GM12878 (cell line): ENCODE measurements around the gene HOOK1. TPM values are rescaled to one million over a fixed set of nuclear protein-coding genes. Genes with fewer than 3 reads are reported as not detected.

Experiments
- ATAC-seq: fragments of 200-7000 bp; cut with Tn5 transposase; 3 replicates; pipeline ENCODE4 v1.9.1; 2020; ENCODE audit warnings: mild to moderate bottlenecking, moderate library complexity
- BruUV-seq: library from RNA; stranded (reverse); fragments of 400-500 nt; replicated peaks from 2 replicates; lab custom pipeline; 2021; lab: Mats Ljungman, UMichigan
- CTCF ChIA-PET: fragments of 300-600 bp; sonication (Branson Sonifier 250); formaldehyde crosslinking; extraction: SDS; loops from one replicate; lab custom pipeline; 2021; ENCODE audit warnings: inconsistent platforms; lab: Yijun Ruan, JAX
- POLR2A ChIA-PET: fragments of 350-600 bp; formaldehyde crosslinking; extraction: SDS; loops from one replicate; lab custom pipeline; 2021; ENCODE audit warnings: inconsistent platforms; lab: Charles Lee
- RAD21 ChIA-PET: fragments of 300-600 bp; sonication (Branson Sonifier 250); formaldehyde crosslinking; loops from one replicate; lab custom pipeline; 2023; ENCODE audit warnings: antibody characterized with exemption; ENCODE audit not compliant: unreplicated experiment; lab: Charles Lee
- SMC1A ChIA-PET: fragments of 300-600 bp; sonication (Branson Sonifier 250); formaldehyde crosslinking; loops from one replicate; lab custom pipeline; 2023; ENCODE audit not compliant: unreplicated experiment, uncharacterized antibody; lab: Charles Lee
- DNase-seq: peaks from one replicate; pipeline ENCODE4 v3.0.0-alpha.2; 2011; ENCODE audit warnings: low read depth, low spot score
- FAIRE-seq: peaks from 3 replicates; lab custom pipeline; 2011; peaks lifted over from hg19 to GRCh38; lab: Jason Lieb, UNC
- H2AFZ ChIP-seq: 2 replicates; pipeline ENCODE4 v1.6.0; 2011; ENCODE audit warnings: low read depth, low read length, control low read depth; ENCODE audit not compliant: control insufficient read depth
- H3K27ac ChIP-seq: 2 replicates; pipeline ENCODE4 v1.5.1; 2011; ENCODE audit warnings: control low read depth; ENCODE audit not compliant: control insufficient read depth, insufficient read depth
- H3K27me3 ChIP-seq, 2 experiments: replicated peaks in 1 of 2; 2 replicates each; pipeline versions ENCODE4 v1.6.0 to v1.6.1; 2011; ENCODE audit warnings: low read length in 1 of 2; ENCODE audit not compliant: control insufficient read depth in 2 of 2, insufficient read depth in 2 of 2
- H3K36me3 ChIP-seq, 2 experiments: 2 replicates each; pipeline ENCODE4 v1.5.1; 2011; ENCODE audit warnings: low read length in 1 of 2; ENCODE audit not compliant: control insufficient read depth in 2 of 2, insufficient read depth in 2 of 2
- H3K4me1 ChIP-seq: 2 replicates; pipeline ENCODE4 v1.6.1; 2011; ENCODE audit warnings: mild to moderate bottlenecking, low read length, moderate library complexity, mixed read lengths; ENCODE audit not compliant: control insufficient read depth, insufficient read depth
- H3K4me2 ChIP-seq: 2 replicates; pipeline ENCODE4 v1.6.0; 2011; ENCODE audit warnings: control low read depth; ENCODE audit not compliant: control insufficient read depth, insufficient read depth
- H3K4me3 ChIP-seq: fragments of 200-600 bp; sonication (generic); 2 replicates; pipeline ENCODE4 v1.5.1; 2016
- H3K79me2 ChIP-seq: 2 replicates; pipeline ENCODE4 v1.6.0; 2011; ENCODE audit warnings: low read length; ENCODE audit not compliant: control insufficient read depth, insufficient read depth
- H3K9ac ChIP-seq: 2 replicates; pipeline ENCODE4 v1.8.0; 2011; ENCODE audit warnings: low read length, control low read depth, mixed read lengths; ENCODE audit not compliant: control insufficient read depth, insufficient read depth
- H3K9me3 ChIP-seq: replicated peaks from 3 replicates; pipeline ENCODE4 v1.5.1; 2011; ENCODE audit warnings: mild to moderate bottlenecking, low read length; ENCODE audit not compliant: control insufficient read depth, insufficient read depth
- H4K20me1 ChIP-seq: 2 replicates; pipeline ENCODE4 v1.6.0; 2011; ENCODE audit not compliant: control insufficient read depth, insufficient read depth
- CEBPB ChIP-seq, 2 experiments: fragments of 150-350 bp in 1 of 2; IDR thresholded peaks; 2 replicates each; pipeline ENCODE4 v1.6.1; 2012 to 2014; ENCODE audit warnings: low read depth in 2 of 2, low read length in 2 of 2, borderline replicate concordance in 1 of 2, inconsistent platforms in 1 of 2
- GATAD2B ChIP-seq: fragments of 450-650 bp; conservative IDR thresholded peaks from 2 replicates; pipeline ENCODE4 v1.6.1; 2017; ENCODE audit warnings: low read depth, mild to moderate bottlenecking, moderate library complexity
- HCFC1 ChIP-seq: fragments of 150-350 bp; IDR thresholded peaks from 2 replicates; pipeline ENCODE4 v1.6.1; 2014; ENCODE audit warnings: low read length
- IRF4 ChIP-seq: IDR thresholded peaks from 2 replicates; pipeline ENCODE4 v1.6.1; 2011; ENCODE audit warnings: low read depth, low read length
- IRF5 ChIP-seq: fragments of 450-650 bp; IDR thresholded peaks from 2 replicates; pipeline ENCODE4 v1.6.1; 2017; ENCODE audit warnings: borderline replicate concordance
- KAT2A ChIP-seq: conservative IDR thresholded peaks from 2 replicates; pipeline ENCODE4 v1.6.1; 2011; ENCODE audit warnings: low read depth, low read length; ENCODE audit not compliant: control insufficient read depth
- MYB ChIP-seq: fragments of 150-350 bp; IDR thresholded peaks from 2 replicates; pipeline ENCODE4 v1.6.1; 2014; ENCODE audit warnings: mild to moderate bottlenecking, low read depth, low read length, borderline replicate concordance
- NFYB ChIP-seq: IDR thresholded peaks from 2 replicates; pipeline ENCODE4 v1.6.1; 2011; ENCODE audit warnings: low read depth, mild to moderate bottlenecking, low read length, improper control_type of control experiment, moderate library complexity; ENCODE audit not compliant: insufficient read depth
- REST ChIP-seq: IDR thresholded peaks from 2 replicates; pipeline ENCODE4 v1.6.1; 2012; ENCODE audit warnings: mild to moderate bottlenecking, low read depth, low read length
- SMC3 ChIP-seq: IDR thresholded peaks from 2 replicates; pipeline ENCODE4 v1.6.1; 2011; ENCODE audit warnings: low read length, improper control_type of control experiment, borderline replicate concordance
- SP1 ChIP-seq: IDR thresholded peaks from one replicate; pipeline ENCODE4 v1.6.1; 2011; ENCODE audit warnings: low read depth, low read length
- STAT3 ChIP-seq: IDR thresholded peaks from 2 replicates; pipeline ENCODE4 v1.6.1; 2011; ENCODE audit warnings: low read depth, low read length, improper control_type of control experiment
- WRNIP1 ChIP-seq: IDR thresholded peaks from 2 replicates; pipeline ENCODE4 v1.6.1; 2011; ENCODE audit warnings: low read depth, low read length, improper control_type of control experiment, borderline replicate concordance
- ZNF622 ChIP-seq: fragments of 450-650 bp; IDR thresholded peaks from 2 replicates; pipeline ENCODE4 v1.6.1; 2017; ENCODE audit warnings: mild to moderate bottlenecking, inconsistent platforms
- WGBS: methylation state at CpG from one replicate; pipeline ENCODE4 v1.1.6; 2016; ENCODE audit warnings: low lambda C conversion rate; ENCODE audit not compliant: insufficient replicate concordance, insufficient coverage; ENCODE audit errors: missing lambda C conversion rate; 5-methylcytosine and 5-hydroxymethylcytosine counted together
- in situ Hi-C: fragments of 300-500 bp; cut with MboI; formaldehyde crosslinking; loops from 9 replicates; pipeline ENCODE4 v1.14.3; 2018; ENCODE audit warnings: mixed read lengths
- intact Hi-C: fragments of 100-400 bp; cut with micrococcal nuclease; formaldehyde crosslinking; loops from one replicate; pipeline ENCODE4 v1.14.2; 2022; ENCODE audit not compliant: unreplicated experiment
- polyA plus RNA-seq, 11 experiments: library from polyadenylated mRNA; depleted of rRNA in 4 of 11; unstranded in 6 of 11; stranded (reverse) in 5 of 11; fragments of >200 nt; fragmentation: Nextera tagmentation in 4 of 11; fragmentation: Illumina TruSeq in 1 of 11; extraction: Ambion mirVana in 4 of 11; extraction: Trizol in 1 of 11; gene quantifications; 1 replicate in 1 of 11; 2 replicates in 10 of 11; pipeline versions ENCODE4 v1.2.1 to v1.2.3, GENCODE V29; 2011 to 2016; ENCODE audit warnings: inconsistent platforms in 2 of 11, missing spikeins in 2 of 11, low read depth in 1 of 11
- total RNA-seq, 4 experiments: library from RNA; depleted of rRNA in 3 of 4; stranded (reverse); fragments of >200 nt in 3 of 4; fragmentation: Illumina TruSeq in 1 of 4; extraction: Trizol in 1 of 4; gene quantifications; 2 replicates each; pipeline versions ENCODE4 v1.2.1 to v1.2.3, GENCODE V29; 2013 to 2021

The HOOK1 gene
- total and polyA plus RNA-seq, 10 of the 15 experiments (the other 5 are each of a cell fraction or from before 2014, with no cell fraction given), result 1.4 to 15.4 (median 3.7) TPM

- Histone ChIP-seq H3K9me3 (no peaks in the 10 kb centered on the region), H3K79me2 (no peaks in the 10 kb centered on the region), H3K4me1 (no peaks in the 10 kb centered on the region), H3K27ac (no peak overlapping the region), H3K4me3 (no peak overlapping the region), H4K20me1 (no peaks in the 10 kb centered on the region), H3K36me3 (peaks cover 0 to 2% of the 10 kb centered on the region in 2 experiments; a peak in 2 of 4 replicates), H3K4me2 (no peak overlapping the region), H2AFZ (no peak overlapping the region), H3K27me3 (no peaks in the 10 kb centered on the region), H3K9ac (no peak overlapping the region)
- no peak for ATAC-seq
- POLR2A ChIA-PET, result no interaction called here
- FAIRE-seq, result peak; percentile 27
- intact Hi-C loops (no loop called here), in situ Hi-C loops (no loop called here)
- DNase-seq, result no peak
- SMC1A ChIA-PET, result interaction anchor here (0.9 kb wide), 1 partner anchor 26 kb away, joined by 3 read pairs; no protein-coding TSS in a partner anchor
- CTCF ChIA-PET, result interaction anchor here (1.2 kb wide), 1 partner anchor 22 kb away, joined by 3 read pairs; no protein-coding TSS in a partner anchor
- WGBS, result 68% methylated on average over 2 of the region's 2 CpGs
- RAD21 ChIA-PET, result interaction anchor here (1.0 kb wide), 1 partner anchor 81 kb away, joined by 3 read pairs; no protein-coding TSS in a partner anchor
- TF ChIP-seq STAT3, result no peak
- TF ChIP-seq SP1, result no peak
- TF ChIP-seq SMC3, result no peak
- no peak for TF ChIP-seq KAT2A
- no peak for TF ChIP-seq ZNF622
- no peak for TF ChIP-seq WRNIP1
- TF ChIP-seq GATAD2B, result no peak
- TF ChIP-seq HCFC1, result no peak
- no TSS peak for BruUV-seq
Measured at GRCh38 chr1:59866462-59866861, 51.7 kb downstream of the HOOK1 start.

- SMC1A ChIA-PET, result no interaction called here
- Histone ChIP-seq H2AFZ (no peak overlapping the region), H3K36me3 (no peaks in the 10 kb centered on the region), H3K4me1 (no peaks in the 10 kb centered on the region), H3K79me2 (no peaks in the 10 kb centered on the region), H3K9ac (no peak overlapping the region), H3K4me2 (no peak overlapping the region), H3K27me3 (no peaks in the 10 kb centered on the region), H4K20me1 (no peaks in the 10 kb centered on the region), H3K4me3 (no peak overlapping the region), H3K27ac (no peak overlapping the region), H3K9me3 (no peaks in the 10 kb centered on the region)
- CTCF ChIA-PET, result interaction anchor here (0.7 kb wide), 1 partner anchor 43 kb away, joined by 3 read pairs; no protein-coding TSS in a partner anchor
- intact Hi-C loops, result no loop called here
- no TSS peak for BruUV-seq
- RAD21 ChIA-PET, result no interaction called here
- ATAC-seq, result no peak
- POLR2A ChIA-PET, result no interaction called here
- in situ Hi-C loops, result no loop called here
- DNase-seq, result no peak
- FAIRE-seq, result no peak
- TF ChIP-seq CEBPB (IDR thresholded peaks at IDR 0.05; ENCODE audit: borderline replicate concordance in 1 of 2, low read depth in 2 of 2, low read length in 2 of 2) (no peak), IRF5 (no peak), IRF4 (no peak), MYB (no peak), NFYB (no peak), REST (no peak), STAT3 (no peak), WRNIP1 (no peak)
Measured at GRCh38 chr1:59871746-59872145, 57.0 kb downstream of the HOOK1 start.
